Measurements from ENCODE around the gene KLHL29. TPM values are rescaled to one million over a fixed set of nuclear protein-coding genes. Genes with fewer than 3 reads are reported as not detected.

Gene KLHL29
- total and polyA plus RNA-seq, 2 experiments from 2014 or later = 1.5 to 6.5 TPM

- H3K27me3 Mint-ChIP-seq (ENCODE audit: insufficient read depth, low read depth, poor library complexity) = peaks cover 6% of the 10 kb centered on the region
- Histone ChIP-seq H2AFZ (no peak overlapping the region), H3K79me2 (replicated peaks; ENCODE audit: insufficient read depth) (no peaks in the 10 kb centered on the region), H3F3A (replicated peaks; ENCODE audit: low read depth) (no peaks in the 10 kb centered on the region), H3K27ac (ENCODE audit: low read depth) (no peak overlapping the region), H3K36me3 (ENCODE audit: insufficient read depth) (no peaks in the 10 kb centered on the region), H3K27me3 (ENCODE audit: insufficient read depth) (no peaks in the 10 kb centered on the region), H3K4me1 (ENCODE audit: insufficient read depth) (peaks cover 6% of the 10 kb centered on the region; the same call in 1 of the 2 replicates), H4K20me1 (replicated peaks; ENCODE audit: insufficient read depth) (no peaks in the 10 kb centered on the region), H3K4me2 (no peak overlapping the region), H3K9me2 (ENCODE audit: insufficient read depth) (no peaks in the 10 kb centered on the region), H3K4me3 (no peak overlapping the region)
- H3K36me3 Mint-ChIP-seq (ENCODE audit: low read depth) = no peaks in the 10 kb centered on the region
- H3K27ac Mint-ChIP-seq = no peak overlapping the region
- no peaks in the 10 kb centered on the region for H3K9me3 Mint-ChIP-seq
- no peak for DNase-seq (ENCODE audit: low spot score)
- H3K4me3 Mint-ChIP-seq = no peak overlapping the region
- no peak for ATAC-seq
- no peak for TF ChIP-seq ZNF462 (CRISPR knock-in tag; IDR thresholded peaks at IDR 0.05)
- no peak for TF ChIP-seq EZH2phosphoT487 (IDR thresholded peaks at IDR 0.05; ENCODE audit: unreplicated experiment)
- no peak for TF ChIP-seq REST (IDR thresholded peaks at IDR 0.05; ENCODE audit: unreplicated experiment)
- no peak for TF ChIP-seq NANOG (IDR thresholded peaks at IDR 0.05; ENCODE audit: borderline replicate concordance)
- peaks cover 16% of the 10 kb centered on the region; the same call in 2 of the 3 replicates for H3K4me1 Mint-ChIP-seq
These were observed 176.6 kb downstream of the KLHL29 start for GRCh38 chr2:23561544-23561943.
